GM21390 (cell line): ENCODE data around the gene MYCL.
"Not testable (repeated sequence)": the region's sequence is repeated elsewhere in the genome, so short reads cannot be mapped to it uniquely, and the experiment has no call there.

Source experiments
- ATAC-seq: cut with Tn5 transposase; IDR thresholded peaks from one replicate; pipeline ENCODE4 v1.9.1; 2021; ENCODE audit not compliant: unreplicated experiment

The MYCL gene

GRCh38 chr1:39892601-39893595, 8.8 kb downstream of the MYCL start:
- ATAC-seq = no peak

- no peak for ATAC-seq
Measured at GRCh38 chr1:39890880-39891279, 10.8 kb downstream of the MYCL start.

GRCh38 chr1:39890273-39890672, 11.4 kb downstream of the MYCL start:
- ATAC-seq = no peak

- ATAC-seq = no peak
Measured at GRCh38 chr1:39886757-39887231, 14.9 kb downstream of the MYCL start.

DNA sequence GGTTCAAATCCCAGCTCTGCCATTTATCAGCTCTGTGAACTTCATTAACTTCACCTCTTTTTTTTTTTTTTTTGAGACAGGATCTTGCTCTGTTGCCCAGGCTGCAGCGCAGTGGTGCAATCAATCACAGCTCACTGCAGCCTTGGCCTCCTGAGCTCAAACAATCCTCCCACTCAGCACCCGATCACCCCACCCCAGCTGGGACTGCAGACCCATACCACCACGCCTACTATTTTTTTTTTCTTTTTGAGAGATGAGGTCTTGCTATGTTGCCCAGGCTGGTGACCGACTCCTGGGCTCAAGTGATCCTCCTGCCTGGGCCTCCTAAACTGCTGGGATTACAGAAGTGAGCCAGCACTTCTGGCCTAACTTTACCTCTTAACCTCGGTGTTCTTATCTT, 16.2 kb downstream of the MYCL start:
- no peak for ATAC-seq

DNA sequence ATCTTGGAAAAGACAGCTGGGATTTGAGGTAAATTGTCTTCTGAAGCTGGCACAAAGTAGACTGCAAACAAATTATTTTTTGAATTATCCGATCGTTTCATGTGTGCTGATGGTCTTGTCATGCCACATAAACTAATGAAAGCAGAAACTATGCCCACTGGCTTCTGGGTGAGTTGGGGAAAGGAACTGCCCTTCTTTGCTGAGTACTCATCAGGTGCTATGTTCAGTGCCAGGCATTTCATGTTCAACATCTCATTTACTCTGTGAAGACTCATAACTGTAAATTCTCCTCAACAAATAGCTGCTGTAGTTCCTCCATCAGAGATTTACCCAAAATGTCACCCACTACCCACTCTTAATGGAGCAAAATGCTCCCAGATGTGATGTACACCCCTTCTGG, 19.6 kb downstream of the MYCL start:
- no peak for ATAC-seq

GRCh38 chr1:39877980-39878956, 23.4 kb downstream of the MYCL start:
- ATAC-seq = no peak

DNA sequence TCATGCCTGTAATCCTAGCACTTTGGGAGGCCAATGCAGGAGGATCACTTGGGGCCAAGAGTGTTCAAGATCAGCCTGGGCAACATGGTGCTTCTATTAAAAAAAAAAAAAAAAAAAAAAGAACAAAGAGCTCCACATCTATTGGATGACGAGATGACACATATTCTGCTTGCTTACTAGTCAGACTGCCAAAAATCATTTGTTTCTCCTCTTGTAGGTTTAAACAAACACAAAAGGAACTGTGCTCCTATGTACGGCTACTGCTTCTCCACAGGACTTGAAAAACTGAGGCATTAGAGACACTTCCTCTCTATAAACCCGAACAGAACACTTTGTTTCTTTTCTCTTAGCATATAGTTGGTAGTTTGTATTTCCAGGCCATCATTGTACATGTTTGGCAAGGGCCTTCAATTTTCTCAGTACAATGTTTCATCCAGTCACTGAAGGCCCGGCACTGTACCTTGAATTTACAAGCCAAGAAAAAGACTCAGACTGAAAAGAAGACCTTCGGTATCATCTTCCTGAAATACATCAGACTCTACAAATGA, 24.4 kb downstream of the MYCL start:
- ATAC-seq = no peak

GRCh38 chr1:39876144-39876543, 25.6 kb downstream of the MYCL start:
- ATAC-seq = no peak

DNA sequence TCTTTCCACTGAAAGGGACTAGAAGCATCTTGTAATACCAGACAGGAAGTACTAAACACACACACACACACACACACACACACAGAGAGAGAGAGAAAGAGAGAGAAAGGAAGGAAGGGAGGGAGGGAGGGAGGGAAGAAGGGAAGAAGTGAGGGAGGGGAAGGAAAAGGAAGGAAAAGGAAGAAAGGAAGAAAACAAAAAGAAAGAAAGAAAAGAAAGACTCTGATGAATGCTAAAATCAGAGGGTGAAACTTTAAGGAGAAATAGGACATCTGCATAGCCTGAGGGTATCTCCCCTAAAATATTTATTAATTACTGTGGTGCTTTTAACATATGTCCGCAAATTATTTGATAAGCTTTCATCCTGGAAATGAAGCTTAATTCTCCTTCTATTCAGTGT, 29.0 kb downstream of the MYCL start:
- ATAC-seq = no peak

GRCh38 chr1:39871796-39872195, 29.9 kb downstream of the MYCL start:
- no peak for ATAC-seq

GRCh38 chr1:39871043-39871442, 30.7 kb downstream of the MYCL start:
- not testable (repeated sequence) for ATAC-seq

DNA sequence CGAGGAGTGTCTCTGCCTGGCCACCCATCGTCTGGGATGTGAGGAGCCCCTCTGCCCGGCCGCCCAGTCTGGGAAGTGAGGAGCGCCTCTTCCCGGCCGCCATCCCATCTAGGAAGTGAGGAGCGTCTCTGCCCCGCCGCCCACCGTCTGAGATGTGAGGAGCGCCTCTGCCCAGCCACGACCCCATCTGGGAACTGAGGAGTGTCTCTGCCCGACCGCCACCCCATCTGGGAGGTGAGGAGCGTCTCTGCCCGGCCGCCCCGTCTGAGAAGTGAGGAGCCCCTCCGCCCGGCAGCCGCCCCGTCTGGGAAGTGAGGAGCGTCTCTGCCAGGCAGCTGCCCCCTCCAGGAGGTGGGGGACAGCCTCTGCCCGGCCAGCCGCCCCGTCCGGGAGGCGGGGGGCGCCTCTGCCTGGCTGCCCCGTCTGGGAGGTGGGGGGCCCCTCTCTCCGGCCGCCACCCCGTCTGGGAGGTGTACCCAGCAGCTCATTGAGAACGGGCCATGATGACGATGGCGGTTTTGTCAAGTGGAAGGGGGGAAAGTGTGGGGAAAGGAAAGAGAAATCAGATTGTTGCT, 32.1 kb downstream of the MYCL start:
- ATAC-seq = not testable (repeated sequence)

GRCh38 chr1:39866767-39867166, 35.0 kb downstream of the MYCL start:
- no peak for ATAC-seq

GRCh38 chr1:39865762-39866161, 36.0 kb downstream of the MYCL start:
- ATAC-seq = no peak

DNA sequence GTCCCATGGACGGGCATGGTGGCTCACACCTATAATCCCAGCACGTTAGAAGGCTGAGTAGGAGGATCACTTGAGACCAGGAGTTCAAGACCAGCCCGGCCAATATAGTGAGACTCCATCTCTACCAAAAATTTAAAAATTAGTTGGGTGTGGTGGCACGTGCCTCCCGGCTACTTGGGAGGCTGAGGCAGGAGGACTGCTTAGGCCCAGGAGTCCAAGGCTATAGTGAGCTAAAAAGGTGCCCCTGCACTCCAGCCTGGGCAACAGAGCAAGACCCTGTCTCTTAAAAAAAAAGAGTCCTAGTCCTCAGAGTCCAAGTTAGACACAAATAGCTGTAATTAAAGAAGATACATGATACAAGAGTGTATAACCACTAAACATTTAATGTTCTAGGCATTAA, 38.5 kb downstream of the MYCL start:
- no peak for ATAC-seq

DNA sequence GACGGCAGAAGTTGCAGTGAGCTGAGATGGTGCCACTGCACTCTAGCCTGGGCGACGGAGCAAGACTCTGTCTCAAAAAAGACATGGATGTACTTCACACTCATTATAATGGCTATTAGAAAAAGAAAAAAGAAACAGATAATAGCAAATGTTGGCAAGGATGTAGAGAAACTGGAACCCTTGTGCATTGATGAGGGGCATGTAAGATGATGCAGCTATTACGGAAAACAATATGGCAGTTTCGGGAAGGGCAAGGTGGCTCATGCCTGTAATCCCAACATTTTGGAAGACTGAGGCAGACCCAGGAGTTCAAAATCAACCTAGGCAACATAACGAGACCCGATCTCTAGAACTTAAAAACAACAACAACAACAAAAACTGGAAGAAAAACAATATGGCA, 40.7 kb downstream of the MYCL start:
- ATAC-seq = no peak

DNA sequence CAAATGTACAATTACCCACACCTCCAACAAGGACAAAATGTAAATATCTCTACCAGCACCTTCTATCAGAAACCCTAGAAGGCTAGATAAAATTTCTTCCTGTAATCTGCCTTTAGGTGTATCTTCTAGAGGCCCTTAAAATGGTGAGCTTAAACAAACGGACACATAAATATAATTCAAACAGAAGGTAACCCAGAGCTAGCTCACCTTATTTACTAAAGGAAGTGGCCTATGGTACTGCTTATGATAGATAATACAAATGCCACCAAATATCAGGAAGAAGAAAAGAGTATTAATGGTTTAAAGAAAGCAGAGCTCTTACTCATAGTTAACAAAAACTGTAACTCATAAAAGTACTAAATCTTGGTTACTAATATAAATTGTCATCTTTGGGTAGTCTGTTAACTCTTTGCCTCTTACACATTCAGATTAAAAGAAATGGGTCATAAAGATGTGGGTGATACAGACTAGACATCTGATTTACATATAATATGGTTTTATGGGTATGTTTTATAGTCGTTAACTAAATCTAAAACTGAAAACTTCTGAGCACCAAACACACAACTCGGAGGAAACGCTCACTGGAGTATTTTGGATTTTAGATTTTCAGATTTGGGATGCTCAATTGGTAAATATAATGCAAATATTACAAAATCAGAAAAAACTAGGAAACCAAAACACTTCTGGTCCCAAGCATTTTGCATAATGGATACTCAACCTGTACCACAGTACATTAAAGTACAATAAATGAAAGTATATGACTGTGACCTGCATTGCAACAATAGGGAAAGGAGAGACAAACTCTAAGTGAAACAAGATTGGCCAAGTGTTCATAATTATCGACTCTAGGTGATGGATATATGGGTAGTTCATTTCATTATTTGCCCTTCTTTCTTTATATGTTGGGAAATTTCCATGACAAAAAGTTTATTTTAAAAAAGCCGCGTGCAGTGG, 41.6 kb downstream of the MYCL start:
- no peak for ATAC-seq

- ATAC-seq = no peak
Measured at GRCh38 chr1:39858315-39858714, 43.4 kb downstream of the MYCL start.
